ENCODE results near the gene PPP1R3E.

PPP1R3E gene

GRCh38 chr14:23252420-23253333 lies 50.0 kb downstream of the PPP1R3E start:
- DNase-seq (ENCODE audit: insufficient read length, low spot score), result no peak
- no peak for FAIRE-seq

GRCh38 chr14:23252006-23252405 lies 50.7 kb downstream of the PPP1R3E start:
- DNase-seq (ENCODE audit: insufficient read length, low spot score) (no peak), FAIRE-seq (no peak)

- FAIRE-seq (no peak), DNase-seq (ENCODE audit: insufficient read length, low spot score) (no peak)
Observed at GRCh38 chr14:23249824-23250223, 52.8 kb downstream of the PPP1R3E start.

- no peak for DNase-seq (ENCODE audit: insufficient read length, low spot score)
- no peak for FAIRE-seq
Observed at GRCh38 chr14:23248601-23249000, 54.1 kb downstream of the PPP1R3E start.

Data from HTR-8/SVneo (cell line).